SKM-1 (cell line): ENCODE measurements around the gene ELMOD2.

ENCODE experiments used
- DNase-seq: peaks from one replicate; lab custom pipeline; 2025; ENCODE audit not compliant: unreplicated experiment; lab: John Stamatoyannopoulos, UW

Gene ELMOD2

DNA sequence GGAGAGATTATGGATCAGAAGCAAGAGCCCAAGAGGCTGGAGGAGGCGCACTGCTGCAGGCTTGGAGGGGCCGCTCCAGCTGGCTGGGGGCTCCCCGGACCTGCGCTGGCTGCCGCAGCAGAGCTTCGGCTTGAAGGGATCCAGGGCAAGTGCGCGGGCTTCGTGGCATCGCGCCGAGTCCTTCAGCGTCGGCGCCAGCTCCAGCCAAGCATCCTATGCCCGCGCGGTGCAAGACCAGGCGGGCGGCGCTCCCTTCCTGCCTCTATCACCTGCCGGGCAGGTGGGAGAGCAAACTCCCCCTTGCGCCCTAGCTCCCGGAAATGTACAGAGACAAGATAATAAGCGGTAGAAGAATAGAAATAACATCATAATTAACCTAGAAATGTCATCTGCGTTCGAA lies 55.3 kb downstream of the ELMOD2 start:
- no peak for DNase-seq

DNA sequence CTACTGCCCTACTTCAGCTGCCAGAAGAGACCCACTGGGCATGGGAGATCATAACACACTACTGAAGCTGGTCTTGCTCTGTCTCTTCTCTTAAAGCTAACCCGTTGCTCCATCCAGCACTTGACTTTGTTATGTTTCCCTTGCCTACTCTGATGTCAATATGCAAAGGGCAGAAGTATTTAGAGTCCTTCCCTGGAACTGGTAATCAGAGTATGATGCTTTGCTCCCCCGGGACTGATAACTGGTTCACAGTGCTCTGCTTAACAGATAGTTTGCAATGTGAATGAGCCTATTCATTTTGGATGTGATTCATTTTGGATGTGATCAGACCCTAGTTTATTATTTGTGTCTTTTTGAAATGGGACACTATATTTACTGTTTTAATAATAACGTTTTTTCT lies 57.1 kb downstream of the ELMOD2 start:
- DNase-seq: no peak

DNA sequence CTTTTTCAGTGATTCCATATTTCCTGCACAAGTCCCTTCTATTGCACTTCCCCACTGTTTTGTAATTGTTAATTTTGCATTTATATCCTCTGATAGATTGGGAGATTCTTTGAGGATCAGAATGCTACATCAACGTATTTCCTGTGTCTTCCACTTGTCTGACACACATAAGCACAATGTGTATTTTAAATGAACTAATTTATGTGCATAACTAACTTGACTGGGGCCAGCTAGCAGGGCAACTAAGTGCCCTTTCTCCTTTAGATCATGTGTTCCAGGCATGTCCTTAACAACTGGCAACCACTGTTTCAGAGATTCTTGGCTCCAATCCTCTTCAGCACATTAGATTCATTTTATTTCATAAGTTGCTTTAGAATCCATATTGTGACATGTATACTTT lies 60.5 kb downstream of the ELMOD2 start:
- DNase-seq: no peak

DNA sequence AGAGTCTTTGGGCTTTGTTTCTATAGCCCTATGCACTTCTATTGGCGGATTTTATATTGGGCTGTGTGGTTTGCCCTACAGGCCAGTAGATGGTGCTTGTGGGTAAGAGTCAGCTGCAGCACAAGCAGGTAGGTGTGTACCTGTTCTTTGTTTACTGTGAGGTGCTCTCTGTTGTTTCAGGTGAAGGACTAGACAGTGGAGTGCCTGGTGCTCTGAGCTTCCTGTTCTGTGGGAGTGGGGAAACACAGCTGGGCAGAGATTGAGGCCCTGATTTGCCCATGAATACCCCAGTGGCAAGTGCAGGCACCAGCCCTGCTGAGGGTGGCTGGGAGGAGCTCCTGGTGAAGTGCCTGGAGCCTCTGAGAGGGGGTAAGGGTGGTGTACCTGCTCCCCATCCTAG lies 71.1 kb downstream of the ELMOD2 start:
- no peak for DNase-seq

DNA sequence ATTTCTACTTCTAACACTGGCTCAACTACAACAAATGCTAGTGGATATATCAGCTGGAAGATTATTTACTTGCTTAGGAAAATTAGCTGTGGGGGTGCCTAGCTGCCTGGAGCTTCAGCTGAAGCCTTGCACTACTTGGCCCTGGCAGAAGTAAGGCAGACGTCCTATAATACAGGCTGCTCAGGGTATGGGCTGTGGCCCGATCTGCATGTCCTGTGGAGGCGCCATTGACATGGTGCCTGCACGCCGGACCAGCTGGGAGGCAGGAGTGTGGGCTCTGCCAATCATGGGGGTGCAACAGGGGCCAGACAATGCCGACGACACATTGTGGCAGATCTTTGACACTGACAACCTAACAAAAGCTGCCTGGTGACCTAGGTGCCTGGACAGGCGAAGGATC lies 76.4 kb downstream of the ELMOD2 start:
- DNase-seq: no peak

DNA sequence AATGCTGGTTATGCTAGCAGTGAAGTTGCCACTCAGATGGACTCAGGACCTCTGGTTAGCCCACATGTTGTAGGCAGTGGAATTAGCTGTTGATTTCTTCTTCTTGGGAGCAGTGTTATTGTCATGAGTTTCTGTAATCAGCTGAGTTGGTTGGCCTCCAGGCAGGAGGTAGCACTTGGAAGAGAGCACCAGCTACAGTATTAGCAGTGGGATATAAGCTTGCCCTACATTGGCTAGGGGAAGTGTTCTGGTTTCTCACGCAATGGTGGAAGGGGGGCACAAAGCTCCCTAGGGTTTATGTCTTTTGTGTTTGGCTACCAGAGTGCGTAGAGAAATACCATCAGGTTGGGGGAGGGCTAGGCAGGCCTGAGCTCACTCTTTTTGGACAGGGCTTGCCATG lies 78.7 kb downstream of the ELMOD2 start:
- no peak for DNase-seq

DNA sequence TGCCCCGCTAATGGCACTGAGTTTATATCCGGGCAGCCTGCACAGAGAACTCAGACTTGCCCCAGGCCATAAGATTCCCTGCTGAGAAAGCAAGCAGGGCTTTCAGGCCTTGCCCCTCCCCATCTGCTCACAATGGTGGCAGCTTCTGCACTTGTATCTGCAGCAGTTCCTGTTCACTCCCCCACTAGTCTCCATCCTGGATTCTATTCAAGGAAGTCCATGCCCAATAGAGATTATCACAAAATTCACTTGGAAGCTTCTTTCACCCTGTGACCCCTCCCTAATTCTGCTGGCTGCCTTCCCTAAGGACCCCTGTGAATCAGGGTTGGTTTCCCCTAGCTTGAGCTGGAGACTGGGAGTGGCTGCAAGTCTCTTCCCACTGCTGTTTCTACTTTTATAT lies 79.3 kb downstream of the ELMOD2 start:
- DNase-seq: no peak
